Nephron progenitor cell (in vitro differentiated cells): ENCODE data around the gene TCIRG1.
A peak's percentile ranks its signal among the peaks of the same experiment; 100 is the strongest.
"Not testable (repeated sequence)": the region's sequence is repeated elsewhere in the genome, so short reads cannot be mapped to it uniquely, and the experiment has no call there.

Source experiments
- DNase-seq: peaks from one replicate; pipeline ENCODE4 v3.0.0; 2021
- H3K27ac Mint-ChIP-seq: 2 replicates; pipeline ENCODE4 v1.8.0; 2021; ENCODE audit warnings: mild to moderate bottlenecking, moderate library complexity, mixed read lengths
- H3K27me3 Mint-ChIP-seq: 2 replicates; pipeline ENCODE4 v1.8.0; 2021; ENCODE audit warnings: mild to moderate bottlenecking, low read depth, mixed read lengths; ENCODE audit not compliant: poor library complexity
- H3K36me3 Mint-ChIP-seq: 2 replicates; pipeline ENCODE4 v1.8.0; 2021; ENCODE audit warnings: low read depth, mixed read lengths
- H3K4me1 Mint-ChIP-seq: 2 replicates; pipeline ENCODE4 v1.8.0; 2021; ENCODE audit warnings: mixed read lengths
- H3K4me3 Mint-ChIP-seq: 2 replicates; pipeline ENCODE4 v1.8.0; 2021; ENCODE audit warnings: mild to moderate bottlenecking, moderate library complexity, mixed read lengths
- H3K9me3 Mint-ChIP-seq: 2 replicates; pipeline ENCODE4 v1.8.0; 2021; ENCODE audit warnings: mild to moderate bottlenecking, moderate library complexity, mixed read lengths
- TF ChIP-seq, protein P1 (sequence below): fragments of 200-600 bp; sonication (generic); IDR thresholded peaks from 2 replicates; pipeline ENCODE4 v1.5.0; 2021; ENCODE audit warnings: antibody characterized with exemption

TCIRG1 gene

DNA sequence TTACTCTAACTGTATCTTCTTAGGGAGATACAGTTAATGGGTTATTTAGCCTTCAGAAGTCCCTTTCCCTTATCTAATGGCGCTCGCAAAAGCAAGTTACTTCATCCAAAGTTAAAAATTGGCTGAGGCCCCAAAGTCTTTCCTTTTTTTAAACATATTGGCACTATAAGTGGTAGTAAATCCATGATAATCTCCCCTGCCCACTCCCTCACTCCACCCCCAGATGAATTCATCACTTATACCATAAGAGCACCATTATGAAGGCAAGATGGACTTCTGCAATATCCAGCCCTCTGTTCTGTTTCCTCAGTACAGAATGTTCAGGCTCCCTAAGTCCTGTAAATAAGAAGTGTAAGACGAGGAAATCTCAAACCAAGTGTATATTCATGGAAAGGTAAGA lies 44.7 kb downstream of the TCIRG1 start:
- TF ChIP-seq, protein P1, sequence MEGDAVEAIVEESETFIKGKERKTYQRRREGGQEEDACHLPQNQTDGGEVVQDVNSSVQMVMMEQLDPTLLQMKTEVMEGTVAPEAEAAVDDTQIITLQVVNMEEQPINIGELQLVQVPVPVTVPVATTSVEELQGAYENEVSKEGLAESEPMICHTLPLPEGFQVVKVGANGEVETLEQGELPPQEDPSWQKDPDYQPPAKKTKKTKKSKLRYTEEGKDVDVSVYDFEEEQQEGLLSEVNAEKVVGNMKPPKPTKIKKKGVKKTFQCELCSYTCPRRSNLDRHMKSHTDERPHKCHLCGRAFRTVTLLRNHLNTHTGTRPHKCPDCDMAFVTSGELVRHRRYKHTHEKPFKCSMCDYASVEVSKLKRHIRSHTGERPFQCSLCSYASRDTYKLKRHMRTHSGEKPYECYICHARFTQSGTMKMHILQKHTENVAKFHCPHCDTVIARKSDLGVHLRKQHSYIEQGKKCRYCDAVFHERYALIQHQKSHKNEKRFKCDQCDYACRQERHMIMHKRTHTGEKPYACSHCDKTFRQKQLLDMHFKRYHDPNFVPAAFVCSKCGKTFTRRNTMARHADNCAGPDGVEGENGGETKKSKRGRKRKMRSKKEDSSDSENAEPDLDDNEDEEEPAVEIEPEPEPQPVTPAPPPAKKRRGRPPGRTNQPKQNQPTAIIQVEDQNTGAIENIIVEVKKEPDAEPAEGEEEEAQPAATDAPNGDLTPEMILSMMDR, result no peak
- no peaks in the 10 kb centered on the region for H3K27me3 Mint-ChIP-seq

DNA sequence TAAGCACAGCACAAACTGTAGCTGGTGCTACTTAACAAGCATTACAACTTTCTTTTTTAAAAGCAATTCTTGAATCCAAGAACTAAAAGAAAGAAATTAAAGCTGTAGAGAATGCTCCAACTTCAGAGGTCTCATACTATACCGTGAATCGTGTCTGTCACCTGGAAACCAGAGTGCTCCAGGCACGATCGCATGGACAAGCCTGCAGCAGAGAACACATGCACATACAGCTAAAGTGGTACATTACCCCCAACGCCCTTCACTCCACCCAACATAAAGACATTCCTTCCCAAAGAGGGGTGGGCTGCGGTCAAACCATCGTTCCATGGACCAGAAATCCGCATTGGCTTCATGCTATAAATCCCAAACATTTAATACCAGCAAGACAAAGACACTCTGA lies 50.9 kb downstream of the TCIRG1 start:
- Mint-ChIP-seq H3K4me1 (peaks cover 12% of the 10 kb centered on the region), H3K27me3 (no peaks in the 10 kb centered on the region), H3K9me3 (no peaks in the 10 kb centered on the region), H3K27ac (no peak overlapping the region), H3K36me3 (peaks cover 12% of the 10 kb centered on the region), H3K4me3 (no peak overlapping the region)
- DNase-seq, result no peak
- TF ChIP-seq, protein P1, result no peak

More for the DNA sequence above, 44.7 kb downstream of the TCIRG1 start:
- Mint-ChIP-seq H3K4me1 (peaks cover 30% of the 10 kb centered on the region), H3K4me3 (no peak overlapping the region), H3K27ac (peak overlapping the region; percentile 6), H3K36me3 (peaks cover 24% of the 10 kb centered on the region), H3K9me3 (no peaks in the 10 kb centered on the region)
- no peak for DNase-seq

DNA sequence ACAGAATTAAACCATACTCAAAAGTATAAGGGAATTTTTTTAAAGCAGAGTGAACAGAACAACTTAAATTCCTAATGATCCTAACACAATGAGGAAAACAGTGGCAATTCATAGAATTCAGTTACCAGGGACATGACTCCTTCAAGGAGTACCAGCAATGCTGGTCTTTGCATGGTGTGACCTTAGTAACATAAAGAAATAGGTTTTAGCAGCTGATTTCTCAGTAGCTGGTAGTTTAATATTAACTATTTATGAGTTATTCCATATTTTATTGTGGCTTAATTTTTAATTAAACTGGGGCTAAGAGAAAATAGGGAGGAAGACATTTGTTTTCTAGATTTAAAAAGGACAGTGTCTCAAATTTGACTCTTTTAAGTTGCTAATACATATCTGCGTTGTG lies 51.5 kb downstream of the TCIRG1 start:
- no peak overlapping the region for H3K27ac Mint-ChIP-seq
- TF ChIP-seq, protein P1, result no peak
- DNase-seq, result no peak
- no peaks in the 10 kb centered on the region for H3K9me3 Mint-ChIP-seq
- no peak overlapping the region for H3K4me3 Mint-ChIP-seq
- peaks cover 12% of the 10 kb centered on the region for H3K4me1 Mint-ChIP-seq
- no peaks in the 10 kb centered on the region for H3K27me3 Mint-ChIP-seq
- peaks cover 16% of the 10 kb centered on the region for H3K36me3 Mint-ChIP-seq

DNA sequence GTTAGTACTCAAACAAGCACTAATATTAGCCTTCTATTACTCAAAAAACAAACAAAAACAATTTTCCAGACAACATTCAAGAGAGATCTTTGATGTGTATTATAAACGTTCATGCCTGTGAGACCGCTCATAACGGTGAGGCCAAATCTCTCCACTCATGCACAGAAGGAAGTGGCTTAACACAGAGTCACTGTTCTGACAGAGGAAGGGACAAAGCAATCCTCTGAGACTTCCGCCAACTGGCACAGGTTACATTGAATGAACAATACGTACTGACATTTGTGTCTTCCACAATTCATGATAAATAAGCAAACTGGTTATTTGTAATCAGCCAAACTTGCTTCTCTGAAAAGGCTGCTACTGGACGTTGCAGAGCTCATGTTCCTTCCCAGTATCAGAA lies 51.9 kb downstream of the TCIRG1 start:
- H3K4me1 Mint-ChIP-seq, result peaks cover 12% of the 10 kb centered on the region
- H3K36me3 Mint-ChIP-seq, result peaks cover 16% of the 10 kb centered on the region
- no peak overlapping the region for H3K27ac Mint-ChIP-seq
- no peaks in the 10 kb centered on the region for H3K9me3 Mint-ChIP-seq
- H3K4me3 Mint-ChIP-seq, result no peak overlapping the region
- H3K27me3 Mint-ChIP-seq, result no peaks in the 10 kb centered on the region
- TF ChIP-seq, protein P1, result no peak
- DNase-seq, result no peak

DNA sequence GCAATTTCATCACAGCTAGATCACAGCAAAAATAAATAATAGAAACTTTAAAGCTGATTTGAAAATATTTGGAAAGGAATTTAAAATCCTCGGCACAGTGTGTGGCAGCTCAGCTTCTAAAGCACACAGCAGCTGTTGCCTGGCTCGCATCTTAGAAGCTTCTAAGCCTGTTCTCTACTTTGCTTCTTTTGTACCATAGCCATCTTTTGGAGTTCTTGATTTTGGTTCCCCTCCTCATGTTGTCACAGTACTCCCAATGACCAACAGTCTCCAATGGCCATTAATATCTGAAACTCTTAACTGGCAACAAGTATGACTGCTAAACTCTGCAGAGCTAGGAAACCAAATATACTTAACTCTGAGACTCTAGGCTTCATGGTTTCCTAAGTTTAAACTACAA lies 53.6 kb downstream of the TCIRG1 start:
- DNase-seq, result no peak
- Mint-ChIP-seq H3K27me3 (no peaks in the 10 kb centered on the region), H3K27ac (no peak overlapping the region), H3K4me1 (peaks cover 10% of the 10 kb centered on the region), H3K36me3 (peaks cover 18% of the 10 kb centered on the region), H3K9me3 (no peaks in the 10 kb centered on the region), H3K4me3 (no peak overlapping the region)
- TF ChIP-seq, protein P1, result no peak

DNA sequence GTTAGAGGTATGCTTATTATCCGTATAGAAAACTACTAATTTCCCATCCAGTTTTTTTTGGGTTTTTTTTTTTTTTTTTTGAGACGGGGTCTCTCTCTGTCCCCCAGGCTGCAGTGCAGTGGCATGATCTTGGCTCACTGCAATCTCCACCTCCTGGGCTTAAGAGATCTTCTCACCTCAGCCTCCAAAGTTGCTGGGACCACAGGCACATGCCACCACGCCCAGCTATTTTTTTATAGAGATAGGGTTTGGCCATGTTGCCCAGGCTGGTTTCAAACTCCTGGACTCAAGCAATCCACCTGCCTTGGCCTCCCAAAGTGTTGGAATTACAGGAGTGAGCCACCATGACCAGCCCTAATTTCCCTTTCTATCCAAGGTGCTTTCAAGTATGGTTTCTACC lies 54.1 kb downstream of the TCIRG1 start:
- Mint-ChIP-seq H3K36me3 (peaks cover 23% of the 10 kb centered on the region), H3K4me1 (peaks cover 11% of the 10 kb centered on the region)
- H3K27me3 Mint-ChIP-seq, H3K27ac Mint-ChIP-seq, H3K4me3 Mint-ChIP-seq, H3K9me3 Mint-ChIP-seq, DNase-seq: not testable (repeated sequence)
